NOMO-1 treated with DMSO at 0.1 percent for 48 hours (cell line): ENCODE data around the gene SNAPIN.

Experiments
- DNase-seq: peaks from one replicate; lab custom pipeline; 2025; ENCODE audit not compliant: unreplicated experiment; lab: John Stamatoyannopoulos, UW

SNAPIN gene

GRCh38 chr1:153677718-153678518, 19.4 kb downstream of the SNAPIN start:
- peak; percentile 38 for DNase-seq

- DNase-seq: no peak
Observed at GRCh38 chr1:153678519-153679336, 20.2 kb downstream of the SNAPIN start, which contains the start of gene NPR1. TSS of gene NPR1 (plus strand) at chr1:153678688. CDS start at chr1:153679109, 421 bp downstream.

GRCh38 chr1:153679337-153680119, 21.0 kb downstream of the SNAPIN start:
- peak; percentile 21 for DNase-seq

- DNase-seq: no peak
Observed at GRCh38 chr1:153680120-153680403, 21.6 kb downstream of the SNAPIN start.

- DNase-seq: no peak
Observed at GRCh38 chr1:153682730-153683129, 24.2 kb downstream of the SNAPIN start.

- no peak for DNase-seq
Observed at GRCh38 chr1:153683854-153684253, 25.4 kb downstream of the SNAPIN start.

- DNase-seq: no peak
Observed at GRCh38 chr1:153684892-153685291, 26.4 kb downstream of the SNAPIN start.

GRCh38 chr1:153685544-153686340, 27.2 kb downstream of the SNAPIN start:
- no peak for DNase-seq

- DNase-seq: no peak
Observed at GRCh38 chr1:153687346-153688125, 29.0 kb downstream of the SNAPIN start.

GRCh38 chr1:153688276-153688675, 29.8 kb downstream of the SNAPIN start:
- no peak for DNase-seq

- DNase-seq: no peak
Observed at GRCh38 chr1:153688736-153689328, 30.3 kb downstream of the SNAPIN start.

GRCh38 chr1:153693466-153693865, 35.0 kb downstream of the SNAPIN start:
- DNase-seq: no peak

- no peak for DNase-seq
Observed at GRCh38 chr1:153696741-153697140, 38.2 kb downstream of the SNAPIN start.

GRCh38 chr1:153697191-153698019, 38.9 kb downstream of the SNAPIN start:
- DNase-seq: no peak

- no peak for DNase-seq
Observed at GRCh38 chr1:153698020-153698922, 39.8 kb downstream of the SNAPIN start.

- DNase-seq: no peak
Observed at GRCh38 chr1:153698923-153699714, 40.6 kb downstream of the SNAPIN start.

GRCh38 chr1:153699768-153700167, 41.3 kb downstream of the SNAPIN start:
- DNase-seq: no peak
